Epithelial cell of esophagus (primary cell): ENCODE results near the gene RILPL2.
"Not testable (repeated sequence)": the region's sequence is repeated elsewhere in the genome, so short reads cannot be mapped to it uniquely, and the experiment has no call there.

ENCODE experiments used
- DNase-seq: peaks from one replicate; pipeline ENCODE4 v3.0.0; 2010; ENCODE audit warnings: low read depth
- H3K4me3 ChIP-seq: 2 replicates; pipeline ENCODE4 v1.5.1; 2011; ENCODE audit warnings: mild to moderate bottlenecking, low read length, control low read depth
- CTCF ChIP-seq: IDR thresholded peaks from 2 replicates; pipeline ENCODE4 v1.5.1; 2011; ENCODE audit warnings: low read depth, mild to moderate bottlenecking, low read length, control low read depth, inconsistent platforms; ENCODE audit not compliant: insufficient read depth; ENCODE audit errors: missing control alignments

Gene RILPL2

DNA sequence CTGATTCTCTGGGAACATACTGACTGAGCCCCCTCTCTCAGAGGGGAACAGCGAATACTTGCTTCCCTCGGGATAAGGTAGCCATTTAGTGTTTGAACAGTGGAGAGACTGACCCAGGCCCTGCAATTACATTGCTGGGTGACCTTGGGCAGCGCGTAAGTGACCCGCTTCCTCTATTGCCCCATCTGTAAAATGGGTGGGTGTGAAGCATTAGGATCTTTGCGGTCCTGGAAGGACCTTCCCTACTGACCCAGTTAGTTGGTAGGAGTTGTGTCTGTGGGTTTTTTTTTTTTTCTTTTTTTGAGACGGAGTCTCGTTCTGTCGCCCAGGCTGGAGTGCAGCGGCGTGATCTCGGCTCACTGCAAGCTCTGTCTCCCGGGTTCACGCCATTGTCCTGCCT, 53.8 kb downstream of the RILPL2 start:
- no peak for TF ChIP-seq CTCF

DNA sequence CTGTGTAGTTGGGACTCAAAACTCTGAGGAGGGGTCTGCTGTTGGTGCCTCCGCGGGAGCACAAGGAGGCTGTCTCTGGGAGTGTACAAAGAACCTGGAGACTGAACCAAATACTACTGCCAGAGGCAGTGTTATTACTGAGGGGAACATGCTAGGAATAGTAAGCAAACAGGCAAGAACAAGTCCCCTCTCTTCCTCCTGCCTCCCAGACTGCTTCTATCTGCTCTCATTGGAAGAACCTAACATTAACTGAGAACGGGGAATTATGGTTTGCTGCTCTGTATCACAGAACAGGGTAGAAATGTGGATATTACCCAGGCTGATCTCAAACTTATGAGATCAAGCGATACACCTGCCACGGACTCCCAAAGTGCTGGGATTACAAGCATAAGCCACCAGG, 57.1 kb downstream of the RILPL2 start:
- peak; percentile 51 for DNase-seq
- TF ChIP-seq CTCF = no peak
- no peak overlapping the region for H3K4me3 ChIP-seq

More for the DNA sequence above, 53.8 kb downstream of the RILPL2 start:
- no peak for DNase-seq
- no peak overlapping the region for H3K4me3 ChIP-seq

GRCh38 chr12:123372415-123372814, 64.1 kb downstream of the RILPL2 start:
- DNase-seq, H3K4me3 ChIP-seq: not testable (repeated sequence)

DNA sequence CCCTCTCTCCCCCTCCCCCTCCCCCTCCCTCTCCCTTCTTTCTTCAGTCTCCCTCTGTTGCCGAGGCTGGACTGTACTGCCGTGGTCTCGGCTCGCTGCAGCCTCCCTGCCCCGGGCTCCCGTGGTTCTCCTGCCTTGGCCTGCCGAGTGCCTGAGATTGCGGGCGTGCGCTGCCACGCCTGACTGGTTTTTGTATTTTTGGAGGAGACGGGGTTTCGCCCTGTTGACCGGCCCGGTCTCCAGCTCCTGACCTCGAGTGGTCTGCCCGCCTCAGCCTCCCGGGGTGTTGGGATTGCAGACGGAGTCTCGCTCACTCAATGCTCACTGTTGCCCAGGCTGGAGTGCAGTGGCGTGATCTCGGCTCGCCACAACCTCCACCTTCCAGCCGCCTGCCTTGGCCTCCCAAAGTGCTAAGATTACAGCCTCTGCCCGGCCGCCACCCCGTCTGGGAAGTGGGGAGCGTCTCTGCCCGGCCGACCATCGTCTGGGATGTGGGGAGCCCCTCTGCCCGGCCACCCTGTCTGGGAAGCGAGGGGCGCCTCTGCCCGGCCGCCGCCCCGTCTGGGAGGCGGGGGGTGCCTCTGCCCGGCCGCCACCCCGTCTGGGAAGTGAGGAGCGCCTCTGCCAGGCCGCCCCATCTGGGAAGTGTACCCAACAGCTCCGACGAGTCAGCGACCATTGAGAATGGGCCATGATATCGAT, 64.7 kb downstream of the RILPL2 start:
- DNase-seq, H3K4me3 ChIP-seq: not testable (repeated sequence)

- no peak for DNase-seq
- no peak for TF ChIP-seq CTCF
- no peak overlapping the region for H3K4me3 ChIP-seq
Measured at GRCh38 chr12:123369229-123369628, 67.3 kb downstream of the RILPL2 start.

GRCh38 chr12:123368431-123368830, 68.1 kb downstream of the RILPL2 start:
- not testable (repeated sequence) for DNase-seq, H3K4me3 ChIP-seq

- no peak for TF ChIP-seq CTCF
- DNase-seq = no peak
- no peak overlapping the region for H3K4me3 ChIP-seq
Measured at GRCh38 chr12:123367511-123367910, 69.0 kb downstream of the RILPL2 start.
